Measurements from ENCODE around the gene MOSPD3. TPM values are rescaled to one million over a fixed set of nuclear protein-coding genes. Genes with fewer than 3 reads are reported as not detected.
A peak's percentile ranks its signal among the peaks of the same experiment; 100 is the strongest.

MOSPD3 gene
- total and polyA plus RNA-seq, 2 of the 13 experiments (the other 11 are each of a cell fraction or from before 2014, with no cell fraction given), result 7.6 to 8.8 TPM

DNA sequence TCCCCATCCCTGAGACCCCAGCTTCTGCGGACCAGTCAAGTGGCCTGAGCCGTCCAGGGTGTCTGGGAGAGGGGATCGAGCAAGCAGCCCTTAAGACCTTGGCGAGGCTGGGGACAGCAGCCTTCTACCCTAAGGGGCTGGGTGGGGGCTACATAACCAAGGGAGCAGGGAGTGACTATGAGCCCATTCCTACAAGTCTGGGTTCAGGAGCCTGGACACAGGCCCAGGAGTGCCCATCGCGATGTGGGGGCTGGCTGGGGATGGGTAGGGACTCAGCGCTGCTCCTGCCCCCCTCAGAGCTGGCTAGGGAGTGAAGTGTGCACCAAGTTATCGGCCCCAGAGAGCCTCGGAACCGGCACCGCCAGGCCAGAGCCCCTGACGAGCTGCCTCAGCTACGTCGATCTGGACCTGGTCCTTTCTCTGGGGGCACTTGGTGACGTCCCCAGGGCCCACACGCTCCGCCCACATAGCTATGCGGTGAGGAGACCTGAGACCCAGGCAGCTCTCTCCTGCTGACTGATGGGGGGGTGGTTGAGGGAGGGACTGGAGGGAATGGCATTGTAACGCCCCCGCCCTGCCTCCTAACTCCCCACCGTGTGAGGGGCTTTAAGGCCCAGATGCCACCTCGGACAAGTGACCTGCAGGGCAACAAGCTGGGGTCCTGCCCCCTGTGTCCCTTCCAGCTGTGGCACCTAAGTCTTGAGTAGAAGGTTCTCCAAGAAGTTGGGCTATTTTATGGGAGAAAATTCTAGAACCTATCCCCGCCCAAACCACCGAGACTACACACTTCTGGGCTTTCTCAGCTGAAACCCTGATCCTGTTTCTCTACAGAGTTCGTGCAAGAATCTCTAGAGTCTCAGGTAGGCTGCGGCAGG is 41.1 kb upstream of the MOSPD3 start (continued):
- TF ChIP-seq PHF8 (CRISPR knock-in tag; IDR thresholded peaks at IDR 0.05), result no peak; the same call in 1 of the 2 replicates
- TF ChIP-seq NFAT5 (CRISPR knock-in tag; IDR thresholded peaks at IDR 0.05), result 0 out of 2 replicates have a peak, but pooled peaks have one; percentile 43
- TF ChIP-seq MEIS1 (CRISPR knock-in tag; IDR thresholded peaks at IDR 0.05; ENCODE audit: borderline replicate concordance), result no peak
- peak; percentile 87 for TF ChIP-seq ZNF740 (CRISPR knock-in tag; IDR thresholded peaks at IDR 0.05)
- TF ChIP-seq TFDP1 (CRISPR knock-in tag; IDR thresholded peaks at IDR 0.05; ENCODE audit: borderline replicate concordance), result no peak
- TF ChIP-seq, protein P1, sequence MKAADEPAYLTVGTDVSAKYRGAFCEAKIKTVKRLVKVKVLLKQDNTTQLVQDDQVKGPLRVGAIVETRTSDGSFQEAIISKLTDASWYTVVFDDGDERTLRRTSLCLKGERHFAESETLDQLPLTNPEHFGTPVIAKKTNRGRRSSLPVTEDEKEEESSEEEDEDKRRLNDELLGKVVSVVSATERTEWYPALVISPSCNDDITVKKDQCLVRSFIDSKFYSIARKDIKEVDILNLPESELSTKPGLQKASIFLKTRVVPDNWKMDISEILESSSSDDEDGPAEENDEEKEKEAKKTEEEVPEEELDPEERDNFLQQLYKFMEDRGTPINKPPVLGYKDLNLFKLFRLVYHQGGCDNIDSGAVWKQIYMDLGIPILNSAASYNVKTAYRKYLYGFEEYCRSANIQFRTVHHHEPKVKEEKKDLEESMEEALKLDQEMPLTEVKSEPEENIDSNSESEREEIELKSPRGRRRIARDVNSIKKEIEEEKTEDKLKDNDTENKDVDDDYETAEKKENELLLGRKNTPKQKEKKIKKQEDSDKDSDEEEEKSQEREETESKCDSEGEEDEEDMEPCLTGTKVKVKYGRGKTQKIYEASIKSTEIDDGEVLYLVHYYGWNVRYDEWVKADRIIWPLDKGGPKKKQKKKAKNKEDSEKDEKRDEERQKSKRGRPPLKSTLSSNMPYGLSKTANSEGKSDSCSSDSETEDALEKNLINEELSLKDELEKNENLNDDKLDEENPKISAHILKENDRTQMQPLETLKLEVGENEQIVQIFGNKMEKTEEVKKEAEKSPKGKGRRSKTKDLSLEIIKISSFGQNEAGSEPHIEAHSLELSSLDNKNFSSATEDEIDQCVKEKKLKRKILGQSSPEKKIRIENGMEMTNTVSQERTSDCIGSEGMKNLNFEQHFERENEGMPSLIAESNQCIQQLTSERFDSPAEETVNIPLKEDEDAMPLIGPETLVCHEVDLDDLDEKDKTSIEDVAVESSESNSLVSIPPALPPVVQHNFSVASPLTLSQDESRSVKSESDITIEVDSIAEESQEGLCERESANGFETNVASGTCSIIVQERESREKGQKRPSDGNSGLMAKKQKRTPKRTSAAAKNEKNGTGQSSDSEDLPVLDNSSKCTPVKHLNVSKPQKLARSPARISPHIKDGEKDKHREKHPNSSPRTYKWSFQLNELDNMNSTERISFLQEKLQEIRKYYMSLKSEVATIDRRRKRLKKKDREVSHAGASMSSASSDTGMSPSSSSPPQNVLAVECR (CRISPR knock-in tag; IDR thresholded peaks at IDR 0.05; ENCODE audit: borderline replicate concordance), result no peak
- 0 out of 2 replicates have a peak, but pooled peaks have one; percentile 49 for TF ChIP-seq FOSL2 (CRISPR knock-in tag; IDR thresholded peaks at IDR 0.05)
- TF ChIP-seq, protein P2, sequence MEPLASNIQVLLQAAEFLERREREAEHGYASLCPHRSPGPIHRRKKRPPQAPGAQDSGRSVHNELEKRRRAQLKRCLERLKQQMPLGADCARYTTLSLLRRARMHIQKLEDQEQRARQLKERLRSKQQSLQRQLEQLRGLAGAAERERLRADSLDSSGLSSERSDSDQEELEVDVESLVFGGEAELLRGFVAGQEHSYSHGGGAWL (CRISPR knock-in tag; IDR thresholded peaks at IDR 0.05), result no peak
- TF ChIP-seq ZFP1 (CRISPR knock-in tag; IDR thresholded peaks at IDR 0.05), result no peak
- TF ChIP-seq HMG20A (CRISPR knock-in tag; IDR thresholded peaks at IDR 0.05; ENCODE audit: borderline replicate concordance), result no peak
- TF ChIP-seq, protein P3, sequence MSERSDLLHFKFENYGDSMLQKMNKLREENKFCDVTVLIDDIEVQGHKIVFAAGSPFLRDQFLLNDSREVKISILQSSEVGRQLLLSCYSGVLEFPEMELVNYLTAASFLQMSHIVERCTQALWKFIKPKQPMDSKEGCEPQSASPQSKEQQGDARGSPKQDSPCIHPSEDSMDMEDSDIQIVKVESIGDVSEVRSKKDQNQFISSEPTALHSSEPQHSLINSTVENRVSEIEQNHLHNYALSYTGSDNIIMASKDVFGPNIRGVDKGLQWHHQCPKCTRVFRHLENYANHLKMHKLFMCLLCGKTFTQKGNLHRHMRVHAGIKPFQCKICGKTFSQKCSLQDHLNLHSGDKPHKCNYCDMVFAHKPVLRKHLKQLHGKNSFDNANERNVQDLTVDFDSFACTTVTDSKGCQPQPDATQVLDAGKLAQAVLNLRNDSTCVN (CRISPR knock-in tag; IDR thresholded peaks at IDR 0.05; ENCODE audit: borderline replicate concordance), result no peak
- peak; percentile 51; the same call in 1 of the 2 replicates for TF ChIP-seq TGIF2 (CRISPR knock-in tag; IDR thresholded peaks at IDR 0.05)
- TF ChIP-seq AHR (CRISPR knock-in tag; IDR thresholded peaks at IDR 0.05), result no peak
